OCI-LY1 (cell line): ENCODE results near the gene TMEM272.

Source experiments
- H2AFZ ChIP-seq: fragments of 200-600 bp; sonication (generic), shearing (Covaris generic); 2 replicates; pipeline ENCODE4 v1.6.0; 2014; ENCODE audit warnings: antibody characterized with exemption, mild to moderate bottlenecking, low read length
- H3F3A ChIP-seq: fragments of 200-600 bp; sonication (generic), shearing (Covaris generic); 2 replicates; pipeline ENCODE4 v1.6.0; 2014; ENCODE audit warnings: mild to moderate bottlenecking, antibody characterized with exemption, low read length, moderate library complexity; ENCODE audit not compliant: insufficient read depth
- H3K27ac ChIP-seq: fragments of 200-600 bp; sonication (generic); 2 replicates; pipeline ENCODE4 v1.5.1; 2014; ENCODE audit warnings: low read length, mixed run types, mild to moderate bottlenecking, low read depth; ENCODE audit not compliant: poor library complexity, severe bottlenecking
- H3K27me3 ChIP-seq: fragments of 200-600 bp; sonication (generic); 2 replicates; pipeline ENCODE4 v1.6.0; 2014; ENCODE audit warnings: antibody characterized with exemption, mild to moderate bottlenecking, low read length, moderate library complexity; ENCODE audit not compliant: insufficient read depth
- H3K36me3 ChIP-seq: fragments of 200-600 bp; sonication (generic); 2 replicates; pipeline ENCODE4 v1.6.1; 2014; ENCODE audit warnings: mild to moderate bottlenecking, antibody characterized with exemption, low read length, moderate library complexity, mixed read lengths; ENCODE audit not compliant: insufficient read depth
- H3K4me1 ChIP-seq: fragments of 200-600 bp; sonication (generic); 2 replicates; pipeline ENCODE4 v1.5.1; 2014; ENCODE audit warnings: mild to moderate bottlenecking, low read length, moderate library complexity; ENCODE audit not compliant: insufficient read depth, severe bottlenecking
- H3K4me2 ChIP-seq: fragments of 200-600 bp; sonication (generic), shearing (Covaris generic); 2 replicates; pipeline ENCODE4 v1.6.1; 2014; ENCODE audit warnings: low read length
- H3K4me3 ChIP-seq: fragments of 200-600 bp; sonication (generic); 2 replicates; pipeline ENCODE4 v1.5.1; 2014; ENCODE audit warnings: low read length, low read depth, mild to moderate bottlenecking, mixed read lengths; ENCODE audit not compliant: poor library complexity, severe bottlenecking
- H3K79me2 ChIP-seq: fragments of 200-600 bp; shearing (Covaris generic); 2 replicates; pipeline ENCODE4 v1.6.1; 2016; ENCODE audit warnings: mixed run types, low read length, mixed read lengths; ENCODE audit not compliant: insufficient read depth
- H3K9ac ChIP-seq: fragments of 200-600 bp; sonication (generic), shearing (Covaris generic); 2 replicates; pipeline ENCODE4 v1.6.1; 2014; ENCODE audit warnings: mild to moderate bottlenecking, low read length, mixed read lengths
- H3K9me2 ChIP-seq: fragments of 200-600 bp; sonication (generic), shearing (Covaris generic); 2 replicates; pipeline ENCODE4 v1.6.1; 2014; ENCODE audit warnings: low read depth, mild to moderate bottlenecking, low read length, mixed read lengths
- H3K9me3 ChIP-seq: fragments of 200-600 bp; shearing (Covaris generic); 2 replicates; pipeline ENCODE4 v1.6.1; 2014; ENCODE audit warnings: low read length, mixed read lengths
- H4K20me1 ChIP-seq: fragments of 200-600 bp; sonication (generic), shearing (Covaris generic); 2 replicates; pipeline ENCODE4 v1.6.0; 2016; ENCODE audit warnings: mild to moderate bottlenecking, low read length; ENCODE audit not compliant: insufficient read depth
- CTCF ChIP-seq: fragments of 200-600 bp; sonication (generic), shearing (Covaris generic); IDR thresholded peaks from 2 replicates; pipeline ENCODE4 v1.5.1; 2017; ENCODE audit warnings: mild to moderate bottlenecking, antibody characterized with exemption, low read length, moderate library complexity, mixed read lengths
- EZH2 ChIP-seq: fragments of 200-600 bp; sonication (generic), shearing (Covaris generic); IDR thresholded peaks from 2 replicates; pipeline ENCODE4 v1.8.0; 2017; ENCODE audit warnings: borderline replicate concordance, mixed run types, mild to moderate bottlenecking, antibody characterized with exemption, low read length, moderate library complexity, mixed read lengths

TMEM272 gene

GRCh38 chr13:51841732-51842131, 3.2 kb downstream of the TMEM272 start:
- Histone ChIP-seq H3K9me3 (no peaks in the 10 kb centered on the region), H3K9me2 (no peaks in the 10 kb centered on the region), H2AFZ (no peak overlapping the region), H3K9ac (no peak overlapping the region), H3K36me3 (no peaks in the 10 kb centered on the region), H3K4me1 (peaks cover 7% of the 10 kb centered on the region), H3K27me3 (no peaks in the 10 kb centered on the region), H3K4me2 (no peak overlapping the region), H3F3A (no peaks in the 10 kb centered on the region), H3K4me3 (no peak overlapping the region), H4K20me1 (no peaks in the 10 kb centered on the region), H3K79me2 (no peaks in the 10 kb centered on the region), H3K27ac (no peak overlapping the region)
- no peak for TF ChIP-seq EZH2
- no peak for TF ChIP-seq CTCF

GRCh38 chr13:51840917-51841316, 4.1 kb downstream of the TMEM272 start:
- Histone ChIP-seq H3F3A (no peaks in the 10 kb centered on the region), H3K9me3 (no peaks in the 10 kb centered on the region), H3K9me2 (no peaks in the 10 kb centered on the region), H3K27me3 (no peaks in the 10 kb centered on the region), H3K36me3 (no peaks in the 10 kb centered on the region), H4K20me1 (no peaks in the 10 kb centered on the region), H3K79me2 (no peaks in the 10 kb centered on the region), H2AFZ (no peak overlapping the region), H3K9ac (no peak overlapping the region), H3K4me3 (no peak overlapping the region), H3K27ac (no peak overlapping the region), H3K4me1 (peaks cover 7% of the 10 kb centered on the region), H3K4me2 (no peak overlapping the region)
- TF ChIP-seq CTCF (no peak), EZH2 (no peak)

DNA sequence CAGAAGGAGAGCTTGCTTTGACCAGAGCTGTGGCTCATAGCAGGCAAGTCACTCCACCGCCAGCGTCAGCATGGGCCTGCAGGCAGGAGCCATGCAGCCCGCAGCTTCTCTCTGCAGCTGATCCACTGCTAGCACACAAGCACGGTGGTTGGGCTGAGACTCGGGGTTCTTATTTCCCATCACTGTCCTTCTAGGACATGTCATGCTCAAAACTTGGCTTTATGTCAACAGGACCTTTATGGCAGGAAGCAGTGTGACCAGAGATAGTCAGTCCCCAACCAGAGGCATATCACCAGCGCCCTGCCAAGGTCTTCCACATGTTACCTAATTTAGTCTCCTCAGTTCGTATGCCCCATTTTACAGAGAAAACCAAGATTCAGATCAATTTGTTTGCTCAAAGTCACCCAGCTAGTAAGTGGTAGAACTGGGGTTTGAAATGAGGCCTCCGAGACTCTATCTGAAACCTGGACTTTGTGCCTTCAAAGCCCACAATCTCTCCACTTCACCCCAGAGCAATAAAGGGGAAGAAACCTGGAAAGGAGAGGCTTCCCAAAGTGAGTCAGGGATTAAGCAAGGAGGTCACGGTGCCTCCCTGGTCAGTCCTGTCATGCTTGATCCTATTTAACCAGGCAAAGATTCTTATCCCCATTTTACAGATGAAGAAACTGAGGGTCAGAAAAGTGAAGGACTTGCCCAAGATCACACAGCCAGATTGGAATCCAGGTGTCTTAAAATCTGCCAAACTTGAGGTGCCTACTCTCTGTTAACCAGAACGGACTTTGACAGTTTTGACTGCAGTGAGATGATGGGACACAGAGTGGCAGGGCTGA, 5.1 kb downstream of the TMEM272 start:
- H3K27me3 ChIP-seq, result no peaks in the 10 kb centered on the region
- H3K4me1 ChIP-seq, result peaks cover 3% of the 10 kb centered on the region
- no peak overlapping the region for H3K4me2 ChIP-seq
- H2AFZ ChIP-seq, result no peak overlapping the region
- no peaks in the 10 kb centered on the region for H3K36me3 ChIP-seq
- TF ChIP-seq EZH2 (no peak), CTCF (no peak)
- H3K4me3 ChIP-seq, result no peak overlapping the region
- H3K27ac ChIP-seq, result no peak overlapping the region
- no peaks in the 10 kb centered on the region for H3K9me3 ChIP-seq
- H3K79me2 ChIP-seq, result no peaks in the 10 kb centered on the region
- H4K20me1 ChIP-seq, result no peaks in the 10 kb centered on the region
- H3K9ac ChIP-seq, result no peak overlapping the region
- H3K9me2 ChIP-seq, result no peaks in the 10 kb centered on the region
- H3F3A ChIP-seq, result no peaks in the 10 kb centered on the region
